DND-41 (cell line): ENCODE results near the gene GLRX.

Experiments
- ATAC-seq: fragments of 200-7000 bp; cut with Tn5 transposase; 3 replicates; pipeline ENCODE4 v1.9.1; 2021; ENCODE audit warnings: low read depth; ENCODE audit not compliant: insufficient read depth
- DNase-seq: peaks from one replicate; pipeline ENCODE4 v3.0.0-alpha.2; 2020
- H2AFZ ChIP-seq: 2 replicates; pipeline ENCODE4 v1.6.0; 2012; ENCODE audit warnings: low read depth, low read length
- H3K27ac ChIP-seq: 2 replicates; pipeline ENCODE4 v1.5.1; 2012; ENCODE audit warnings: low read length, inconsistent platforms
- H3K27me3 ChIP-seq: fragments of 200-600 bp; sonication (generic); 2 replicates; pipeline ENCODE4 v1.6.0; 2012; ENCODE audit warnings: low read length, mild to moderate bottlenecking, inconsistent platforms; ENCODE audit not compliant: insufficient read depth, poor library complexity
- H3K36me3 ChIP-seq: 2 replicates; pipeline ENCODE4 v1.5.1; 2012; ENCODE audit warnings: low read length, inconsistent platforms; ENCODE audit not compliant: insufficient read depth
- H3K4me1 ChIP-seq: 2 replicates; pipeline ENCODE4 v1.5.1; 2012; ENCODE audit warnings: mild to moderate bottlenecking, low read length; ENCODE audit not compliant: insufficient read depth
- H3K4me2 ChIP-seq: 2 replicates; pipeline ENCODE4 v1.6.0; 2012; ENCODE audit warnings: mild to moderate bottlenecking, moderate library complexity, low read length, inconsistent platforms; ENCODE audit not compliant: insufficient read depth
- H3K4me3 ChIP-seq, 2 experiments: fragments of 200-600 bp in 1 of 2; shearing (Covaris generic) in 1 of 2; 2 replicates each; pipeline ENCODE4 v1.5.1; 2012 to 2016; ENCODE audit warnings: inconsistent platforms in 2 of 2, low read length in 2 of 2, mild to moderate bottlenecking in 2 of 2, low read depth in 1 of 2, moderate library complexity in 1 of 2
- H3K79me2 ChIP-seq: 2 replicates; pipeline ENCODE4 v1.6.0; 2012; ENCODE audit warnings: low read length, inconsistent platforms; ENCODE audit not compliant: insufficient read depth
- H3K9ac ChIP-seq: 2 replicates; pipeline ENCODE4 v1.6.0; 2012; ENCODE audit warnings: low read depth, mild to moderate bottlenecking, inconsistent platforms, low read length, moderate library complexity
- H3K9me3 ChIP-seq: 2 replicates; pipeline ENCODE4 v1.5.1; 2012; ENCODE audit warnings: low read length, moderate library complexity, mild to moderate bottlenecking, inconsistent platforms; ENCODE audit not compliant: insufficient read depth, severe bottlenecking
- H4K20me1 ChIP-seq: 2 replicates; pipeline ENCODE4 v1.6.0; 2012; ENCODE audit warnings: low read length; ENCODE audit not compliant: insufficient read depth
- EZH2 ChIP-seq: IDR thresholded peaks from 3 replicates; pipeline ENCODE4 v1.6.1; 2012; ENCODE audit warnings: borderline replicate concordance, low read depth, mild to moderate bottlenecking, moderate library complexity, low read length, inconsistent platforms; ENCODE audit not compliant: severe bottlenecking
- TF ChIP-seq, protein P1 (sequence below): IDR thresholded peaks from 2 replicates; pipeline ENCODE4 v1.5.1; 2012; ENCODE audit warnings: borderline replicate concordance, low read length, moderate library complexity, mild to moderate bottlenecking; ENCODE audit not compliant: poor library complexity, severe bottlenecking; ENCODE audit errors: extremely low read depth

GLRX gene

GRCh38 chr5:95803271-95804148 lies 19.0 kb downstream of the GLRX start:
- Histone ChIP-seq H3K4me1 (peaks cover 9% of the 10 kb centered on the region), H2AFZ (no peak overlapping the region), H3K27me3 (no peaks in the 10 kb centered on the region), H3K36me3 (peaks cover 14% of the 10 kb centered on the region), H3K9ac (no peak overlapping the region), H3K9me3 (no peaks in the 10 kb centered on the region), H3K4me3 (no peak overlapping the region), H3K79me2 (no peaks in the 10 kb centered on the region), H3K4me2 (no peak overlapping the region), H3K27ac (no peak overlapping the region), H4K20me1 (no peaks in the 10 kb centered on the region)
- TF ChIP-seq EZH2 = no peak
- TF ChIP-seq, protein P1, sequence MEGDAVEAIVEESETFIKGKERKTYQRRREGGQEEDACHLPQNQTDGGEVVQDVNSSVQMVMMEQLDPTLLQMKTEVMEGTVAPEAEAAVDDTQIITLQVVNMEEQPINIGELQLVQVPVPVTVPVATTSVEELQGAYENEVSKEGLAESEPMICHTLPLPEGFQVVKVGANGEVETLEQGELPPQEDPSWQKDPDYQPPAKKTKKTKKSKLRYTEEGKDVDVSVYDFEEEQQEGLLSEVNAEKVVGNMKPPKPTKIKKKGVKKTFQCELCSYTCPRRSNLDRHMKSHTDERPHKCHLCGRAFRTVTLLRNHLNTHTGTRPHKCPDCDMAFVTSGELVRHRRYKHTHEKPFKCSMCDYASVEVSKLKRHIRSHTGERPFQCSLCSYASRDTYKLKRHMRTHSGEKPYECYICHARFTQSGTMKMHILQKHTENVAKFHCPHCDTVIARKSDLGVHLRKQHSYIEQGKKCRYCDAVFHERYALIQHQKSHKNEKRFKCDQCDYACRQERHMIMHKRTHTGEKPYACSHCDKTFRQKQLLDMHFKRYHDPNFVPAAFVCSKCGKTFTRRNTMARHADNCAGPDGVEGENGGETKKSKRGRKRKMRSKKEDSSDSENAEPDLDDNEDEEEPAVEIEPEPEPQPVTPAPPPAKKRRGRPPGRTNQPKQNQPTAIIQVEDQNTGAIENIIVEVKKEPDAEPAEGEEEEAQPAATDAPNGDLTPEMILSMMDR = no peak
- DNase-seq (no peak), ATAC-seq (no peak)

GRCh38 chr5:95801961-95802360 lies 20.6 kb downstream of the GLRX start:
- Histone ChIP-seq H3K4me2 (no peak overlapping the region), H2AFZ (no peak overlapping the region), H3K9ac (no peak overlapping the region), H3K4me3 (no peak overlapping the region), H3K9me3 (no peaks in the 10 kb centered on the region), H3K79me2 (no peaks in the 10 kb centered on the region), H3K27me3 (no peaks in the 10 kb centered on the region), H3K27ac (no peak overlapping the region), H3K4me1 (no peaks in the 10 kb centered on the region), H4K20me1 (no peaks in the 10 kb centered on the region), H3K36me3 (peaks cover 8% of the 10 kb centered on the region; the same call in 1 of the 2 replicates)
- ATAC-seq (no peak), DNase-seq (no peak)
- TF ChIP-seq, protein P1 = no peak
- TF ChIP-seq EZH2 = no peak

DNA sequence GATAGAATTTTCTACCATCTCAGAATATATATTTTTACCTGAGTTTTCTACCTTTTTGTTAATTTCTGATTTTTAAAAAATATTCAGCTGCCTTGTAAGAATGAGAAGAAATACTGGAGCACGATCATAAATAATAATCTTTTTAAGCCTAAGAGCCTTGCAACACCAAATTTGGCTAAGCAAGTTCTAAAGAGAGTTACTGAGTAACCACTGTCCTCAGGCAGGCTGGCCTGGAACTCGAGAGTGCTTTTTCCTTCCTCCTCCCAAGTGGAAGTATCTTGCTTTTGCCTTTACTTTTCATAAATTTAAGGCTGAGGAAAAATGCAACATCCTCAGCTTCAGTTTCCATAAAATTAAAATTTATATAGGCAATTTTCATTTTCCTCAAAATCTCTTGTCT lies 21.0 kb downstream of the GLRX start:
- H3K4me1 ChIP-seq = no peaks in the 10 kb centered on the region
- H3K9me3 ChIP-seq = no peaks in the 10 kb centered on the region
- no peak for DNase-seq
- H3K79me2 ChIP-seq = no peaks in the 10 kb centered on the region
- no peak overlapping the region for H3K27ac ChIP-seq
- H3K4me3 ChIP-seq = no peak overlapping the region
- TF ChIP-seq, protein P1 = no peak
- no peak for TF ChIP-seq EZH2
- ATAC-seq = no peak
- no peaks in the 10 kb centered on the region for H3K27me3 ChIP-seq
- peaks cover 3% of the 10 kb centered on the region; the same call in 1 of the 2 replicates for H3K36me3 ChIP-seq
- no peaks in the 10 kb centered on the region for H4K20me1 ChIP-seq
- H3K4me2 ChIP-seq = no peak overlapping the region
- H3K9ac ChIP-seq = no peak overlapping the region
- no peak overlapping the region for H2AFZ ChIP-seq
